ENCODE results near the gene KLHL40. TPM values are rescaled to one million over a fixed set of nuclear protein-coding genes. Genes with fewer than 3 reads are reported as not detected.

Gene KLHL40
- total RNA-seq, 1 experiment from 2014 or later = not detected

- H3K9me3 Mint-ChIP-seq (ENCODE audit: low read depth, unreplicated experiment) = no peaks in the 10 kb centered on the region
- H3K4me1 Mint-ChIP-seq (ENCODE audit: low read depth, unreplicated experiment) = no peaks in the 10 kb centered on the region
- intact Hi-C loops (cut with micrococcal nuclease; ENCODE audit: unreplicated experiment) = no loop called here
- no TSS peak for BruUV-seq (replicated peaks)
- H3K4me3 Mint-ChIP-seq (ENCODE audit: low read depth, unreplicated experiment) = no peak overlapping the region
- no peak for TF ChIP-seq CTCF (IDR thresholded peaks at IDR 0.05; ENCODE audit: unreplicated experiment)
- no peaks in the 10 kb centered on the region for H3K36me3 Mint-ChIP-seq (ENCODE audit: insufficient read depth, unreplicated experiment)
- H3K27ac Mint-ChIP-seq (ENCODE audit: unreplicated experiment) = no peak overlapping the region
- CTCF ChIA-PET = interaction anchor here (1.3 kb wide), 1 partner anchor 33 kb away, joined by 3 read pairs; no protein-coding TSS in a partner anchor
- peaks cover 48% of the 10 kb centered on the region for H3K27me3 Mint-ChIP-seq (ENCODE audit: unreplicated experiment)
- no peak for DNase-seq
Observed at GRCh38 chr3:42712688-42713372, 27.5 kb downstream of the KLHL40 start.

DNA sequence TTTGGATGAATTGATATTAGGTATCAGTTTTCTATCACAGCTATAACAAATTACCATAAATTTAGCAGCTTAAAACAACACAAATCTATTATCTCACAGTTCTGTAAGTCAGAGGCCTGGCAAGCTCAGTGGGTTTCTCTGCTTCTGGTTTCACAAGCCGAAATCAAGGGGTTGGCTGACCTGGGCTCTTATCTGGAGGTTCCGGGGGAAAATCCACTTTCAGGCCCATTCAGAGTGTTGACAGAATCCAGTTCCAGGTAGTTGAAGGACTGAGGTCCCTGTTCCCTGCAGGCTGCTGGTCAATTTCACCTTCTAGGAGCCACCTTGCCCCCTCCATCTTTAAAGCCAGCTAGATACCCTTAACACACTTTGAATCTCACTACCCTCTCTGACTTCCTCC lies 28.4 kb downstream of the KLHL40 start:
- CTCF ChIA-PET = interaction anchor here (1.3 kb wide), 1 partner anchor 32 kb away, joined by 3 read pairs; no protein-coding TSS in a partner anchor
- Mint-ChIP-seq H3K4me1 (ENCODE audit: low read depth, unreplicated experiment) (no peaks in the 10 kb centered on the region), H3K9me3 (ENCODE audit: low read depth, unreplicated experiment) (no peaks in the 10 kb centered on the region), H3K27ac (ENCODE audit: unreplicated experiment) (no peak overlapping the region), H3K36me3 (ENCODE audit: insufficient read depth, unreplicated experiment) (no peaks in the 10 kb centered on the region), H3K4me3 (ENCODE audit: low read depth, unreplicated experiment) (no peak overlapping the region), H3K27me3 (ENCODE audit: unreplicated experiment) (peaks cover 41% of the 10 kb centered on the region)
- no peak for DNase-seq
- intact Hi-C loops (cut with micrococcal nuclease; ENCODE audit: unreplicated experiment) = no loop called here
- no peak for TF ChIP-seq CTCF (IDR thresholded peaks at IDR 0.05; ENCODE audit: unreplicated experiment)
- no TSS peak for BruUV-seq (replicated peaks)

DNA sequence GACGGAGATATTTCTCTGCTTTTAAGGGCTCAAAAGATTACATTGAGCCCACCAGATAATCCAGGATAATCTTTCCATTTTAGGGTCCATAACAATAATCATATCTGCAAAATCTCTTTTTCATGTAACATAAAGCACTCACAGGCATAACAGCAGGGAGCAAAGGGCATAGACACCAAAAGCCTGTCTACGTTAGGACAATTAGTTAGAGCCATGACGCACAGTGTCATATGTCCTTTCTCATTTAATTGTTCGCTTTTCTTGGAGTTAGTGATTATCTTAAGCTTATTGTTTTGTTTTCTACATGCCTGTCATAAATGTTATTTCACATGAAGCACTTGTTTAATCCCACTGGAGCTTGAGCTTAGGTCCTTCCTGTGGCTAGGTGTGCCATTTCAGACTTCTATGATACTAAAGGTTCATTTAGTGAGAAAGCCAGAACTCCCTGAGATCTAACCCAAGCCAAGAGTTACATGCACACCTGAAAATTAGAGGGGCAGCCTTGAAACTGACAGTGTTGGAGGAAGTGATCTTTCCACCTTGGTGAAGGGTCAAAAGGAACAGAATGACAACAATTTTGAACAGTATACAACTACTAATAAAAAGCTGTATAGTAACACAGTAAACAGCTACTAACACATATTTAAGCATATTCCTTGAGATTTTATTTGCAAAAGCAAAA lies 29.0 kb downstream of the KLHL40 start:
- no TSS peak for BruUV-seq (replicated peaks)

GRCh38 chr3:42717306-42717705 lies 32.0 kb downstream of the KLHL40 start:
- CTCF ChIA-PET = no interaction called here
- Mint-ChIP-seq H3K4me1 (ENCODE audit: low read depth, unreplicated experiment) (no peaks in the 10 kb centered on the region), H3K36me3 (ENCODE audit: insufficient read depth, unreplicated experiment) (no peaks in the 10 kb centered on the region), H3K27ac (ENCODE audit: unreplicated experiment) (no peak overlapping the region), H3K9me3 (ENCODE audit: low read depth, unreplicated experiment) (no peaks in the 10 kb centered on the region), H3K4me3 (ENCODE audit: low read depth, unreplicated experiment) (no peak overlapping the region), H3K27me3 (ENCODE audit: unreplicated experiment) (peaks cover 14% of the 10 kb centered on the region)
- DNase-seq = no peak
- BruUV-seq (replicated peaks) = no TSS peak
- intact Hi-C loops (cut with micrococcal nuclease; ENCODE audit: unreplicated experiment) = no loop called here
- TF ChIP-seq CTCF (IDR thresholded peaks at IDR 0.05; ENCODE audit: unreplicated experiment) = no peak

More for the DNA sequence above, 29.0 kb downstream of the KLHL40 start:
- Mint-ChIP-seq H3K36me3 (ENCODE audit: insufficient read depth, unreplicated experiment) (no peaks in the 10 kb centered on the region), H3K27me3 (ENCODE audit: unreplicated experiment) (peaks cover 35% of the 10 kb centered on the region), H3K9me3 (ENCODE audit: low read depth, unreplicated experiment) (no peaks in the 10 kb centered on the region), H3K4me1 (ENCODE audit: low read depth, unreplicated experiment) (no peaks in the 10 kb centered on the region), H3K27ac (ENCODE audit: unreplicated experiment) (no peak overlapping the region), H3K4me3 (ENCODE audit: low read depth, unreplicated experiment) (no peak overlapping the region)
- TF ChIP-seq CTCF (IDR thresholded peaks at IDR 0.05; ENCODE audit: unreplicated experiment) = no peak
- DNase-seq = no peak
- intact Hi-C loops (cut with micrococcal nuclease; ENCODE audit: unreplicated experiment) = no loop called here
- CTCF ChIA-PET = no interaction called here
